NT2/D1 (cell line): ENCODE results near the gene ACSL1.

ENCODE experiments used
- SUZ12 ChIP-seq: IDR thresholded peaks from 2 replicates; pipeline ENCODE4 v1.6.1; 2011; ENCODE audit not compliant: insufficient read length, insufficient read depth; ENCODE audit errors: extremely low read depth
- YY1 ChIP-seq: IDR thresholded peaks from 2 replicates; pipeline ENCODE4 v1.6.1; 2011; ENCODE audit not compliant: insufficient read length, insufficient read depth
- ZNF274 ChIP-seq: IDR thresholded peaks from 2 replicates; pipeline ENCODE4 v1.6.1; 2011; ENCODE audit warnings: mild to moderate bottlenecking, low read depth, low read length

GRCh38 chr4:184823014-184823413 is 2.8 kb downstream of the ACSL1 start:
- TF ChIP-seq YY1 (no peak), ZNF274 (no peak), SUZ12 (no peak)
